Heart right ventricle (tissue), 16 donors: ENCODE results near the gene DNER. TPM values are rescaled to one million over a fixed set of nuclear protein-coding genes. Genes with fewer than 3 reads are reported as not detected.
"Not testable (repeated sequence)": the region's sequence is repeated elsewhere in the genome, so short reads cannot be mapped to it uniquely, and the experiment has no call there.

ENCODE experiments used
- ATAC-seq, 8 donors: fragments of 200-7000 bp; cut with Tn5 transposase; one replicate each; pipeline ENCODE4 v1.9.1; 2020; ENCODE audit warnings: mild to moderate bottlenecking in 8 of 8, moderate library complexity in 8 of 8, moderate number of reproducible peaks in 1 of 8
- DNase-seq, 2 donors: peaks; one replicate each; pipeline ENCODE4 v3.0.0-alpha.2; 2020
- H3K27ac ChIP-seq, 10 donors: fragments of 200-600 bp; sonication (generic) in 2 of 10; one replicate each; pipeline versions ENCODE4 v1.5.0 to v1.8.0; 2020 to 2022; ENCODE audit warnings: mild to moderate bottlenecking in 3 of 10
- H3K27me3 ChIP-seq, 7 donors: fragments of 200-600 bp; one replicate each; pipeline ENCODE4 v1.8.0; 2021 to 2022; ENCODE audit warnings: mild to moderate bottlenecking in 2 of 7
- H3K36me3 ChIP-seq, 9 donors: fragments of 200-600 bp; sonication (generic) in 1 of 9; one replicate each; pipeline versions ENCODE4 v1.5.0 to v1.8.0; 2020 to 2022; ENCODE audit warnings: mild to moderate bottlenecking in 2 of 9
- H3K4me1 ChIP-seq, 9 donors: fragments of 200-600 bp; sonication (generic) in 1 of 9; one replicate each; pipeline versions ENCODE4 v1.5.0 to v1.8.0; 2020 to 2022; ENCODE audit warnings: mild to moderate bottlenecking in 4 of 9
- H3K4me3 ChIP-seq, 10 donors: fragments of 200-600 bp; sonication (generic) in 2 of 10; one replicate each; pipeline versions ENCODE4 v1.5.0 to v1.8.0; 2020 to 2022; ENCODE audit warnings: mild to moderate bottlenecking in 7 of 10, moderate library complexity in 2 of 10
- H3K9me3 ChIP-seq, 11 donors: fragments of 200-600 bp in 10 of 11; sonication (generic) in 2 of 11; one replicate each; pipeline versions ENCODE4 v1.5.0 to v1.8.0; 2013 to 2022; ENCODE audit warnings: mild to moderate bottlenecking in 2 of 11, control low read depth in 1 of 11, moderate library complexity in 1 of 11
- CTCF ChIP-seq, 9 donors: fragments of 200-600 bp; sonication (generic) in 2 of 9; IDR thresholded peaks; one replicate each; pipeline versions ENCODE4 v1.5.0 to v1.8.0; 2021 to 2022; ENCODE audit warnings: antibody characterized with exemption in 9 of 9, mild to moderate bottlenecking in 5 of 9, moderate library complexity in 1 of 9
- WGBS, 2 donors: extraction: QIAGEN DNeasy Blood & Tissue Kit; methylation state at CpG; one replicate each; pipeline ENCODE4 v1.1.7; 2013; ENCODE audit warnings: inconsistent platforms in 1 of 2; 5-methylcytosine and 5-hydroxymethylcytosine counted together
- intact Hi-C, 10 donors: fragments of 100-400 bp; cut with DNase I; formaldehyde crosslinking; loops; one replicate each; pipeline versions ENCODE4 v1.11.1 to v1.14.2; 2022
- polyA plus RNA-seq, 2 donors: library from polyadenylated mRNA; stranded (reverse); fragments of 200-250 nt; gene quantifications; one replicate each; pipeline ENCODE4 v1.2.3, GENCODE V29; 2013
- total RNA-seq, 10 donors: library from RNA; stranded (reverse); fragmentation: NEBNext Ultra II Directional in 3 of 10; extraction: Animal tissue kit (Norgen Biotek cat#: 25700) in 3 of 10; gene quantifications; one replicate each; pipeline versions ENCODE4 v1.2.1 to v1.2.4, GENCODE V29; 2021 to 2023
- donor health status: Arrhythmogenic right ventricular cardiomyopathy.
- donor health status: ischemic (EF 13 %, LVEDD 7.1; RV severe dilation, severe dysfunction).
- donor health status: healthy with polysubstance abuse.
- donor health status: DM: no; HTN: yes; CAD: no.
- donor health status: DM: no; HTN: no; CAD: no.
- donor health status: ischemic (EF 25% LVEDD 6.9; RV normal size, moderate dysfunction).
- donor health status: ischemic (EF 25% LVEDD 5.7; RV mildly dilated, moderate dysfunction).
- donor health status: healthy.
- donor health status: DM: yes; HTN: yes; CAD: no.
- donor health status: Ischemic cardiomyopathy.
- donor health status: ischemic (EF 35%, LVEDD 5.7; RV mildly dilated, moderate dysfunction).
- donor health status: nonischemic (EF 11% LVEDD 7.7; RV severe dilation, severe dysfunction).
- donor health status: DM: yes; HTN: yes; CAD: no.
- donor health status: PGD.
- donor health status: ischemic (EF 29% LVEDD 5.4; RV normal size, mild dysfunction).
- donor health status: nonischemic (EF 23%, LVEDD 6.1; RV moderate dilation, normal function).

DNER gene
- total and polyA plus RNA-seq, 12 donors = 0.13 to 1.8 (median 0.69) TPM; not detected in 2

DNA sequence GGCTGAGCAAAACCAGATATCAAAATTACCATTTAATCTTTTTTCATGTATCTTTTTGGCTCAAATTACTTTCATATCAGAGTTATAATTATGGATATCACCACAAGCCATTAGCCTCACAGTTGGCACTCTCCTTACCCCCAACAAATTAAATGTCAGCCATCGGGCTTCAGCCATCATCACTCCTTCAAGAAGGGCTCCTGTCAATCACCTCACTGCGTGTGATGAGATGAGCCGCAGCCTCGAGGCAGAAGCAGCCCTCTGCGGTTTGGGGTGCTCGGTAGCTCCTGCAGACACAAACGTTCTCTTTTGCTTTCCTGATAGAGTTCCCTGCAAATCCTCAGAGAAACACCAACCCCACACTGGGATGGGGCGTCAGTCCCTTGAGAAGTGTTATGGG lies 94.1 kb downstream of the DNER start:
- no peak overlapping the region for H3K4me3 ChIP-seq
- DNase-seq (no peak), ATAC-seq (no peak)
- H3K27ac ChIP-seq = no peak overlapping the region
- no peaks in the 10 kb centered on the region for H3K9me3 ChIP-seq
- no peaks in the 10 kb centered on the region for H3K36me3 ChIP-seq
- H3K4me1 ChIP-seq = no peaks in the 10 kb centered on the region
- no peak for TF ChIP-seq CTCF (IDR thresholded peaks at IDR 0.05)
- intact Hi-C loops = no loop called here
- H3K27me3 ChIP-seq = peaks cover 0 to 6% (median 0%) of the 10 kb centered on the region in 7 donors
- WGBS, 2 donors = 64 to 73% methylated on average over 8 of the region's 8 CpGs

GRCh38 chr2:229616433-229616832 lies 97.9 kb downstream of the DNER start:
- no peak for TF ChIP-seq CTCF (IDR thresholded peaks at IDR 0.05)
- DNase-seq = no peak
- Histone ChIP-seq H3K4me3 (no peak overlapping the region), H3K4me1 (no peaks in the 10 kb centered on the region), H3K27me3 (peaks cover 0 to 4% (median 0%) of the 10 kb centered on the region in 7 donors), H3K27ac (no peak overlapping the region), H3K36me3 (no peaks in the 10 kb centered on the region), H3K9me3 (no peaks in the 10 kb centered on the region)
- 80 to 88% methylated on average over 3 of the region's 3 CpGs for WGBS, 2 donors
- intact Hi-C loops = no loop called here
- ATAC-seq = no peak

DNA sequence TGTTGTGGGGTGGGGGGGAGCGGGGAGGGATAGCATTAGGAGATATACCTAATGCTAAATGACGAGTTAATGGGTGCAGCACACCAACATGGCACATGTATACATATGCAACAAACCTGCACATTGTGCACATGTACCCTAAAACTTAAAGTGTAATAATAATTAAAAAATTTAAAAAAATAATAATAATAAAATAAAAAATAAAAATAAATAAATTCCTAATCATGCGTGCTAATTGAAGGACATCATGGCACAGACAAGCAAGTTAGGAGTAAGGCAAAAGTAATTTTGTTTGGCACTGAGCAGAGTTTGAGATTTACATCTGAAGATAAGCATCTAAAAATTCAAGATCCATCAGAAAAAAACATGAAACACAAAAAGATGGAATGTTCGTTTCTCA lies 100.3 kb downstream of the DNER start:
- H3K27ac ChIP-seq, H3K27me3 ChIP-seq, DNase-seq, H3K9me3 ChIP-seq, H3K4me1 ChIP-seq, ATAC-seq, intact Hi-C loops, H3K36me3 ChIP-seq, H3K4me3 ChIP-seq: not testable (repeated sequence)
- 73 to 81% methylated on average over 4 of the region's 4 CpGs for WGBS, 2 donors

DNA sequence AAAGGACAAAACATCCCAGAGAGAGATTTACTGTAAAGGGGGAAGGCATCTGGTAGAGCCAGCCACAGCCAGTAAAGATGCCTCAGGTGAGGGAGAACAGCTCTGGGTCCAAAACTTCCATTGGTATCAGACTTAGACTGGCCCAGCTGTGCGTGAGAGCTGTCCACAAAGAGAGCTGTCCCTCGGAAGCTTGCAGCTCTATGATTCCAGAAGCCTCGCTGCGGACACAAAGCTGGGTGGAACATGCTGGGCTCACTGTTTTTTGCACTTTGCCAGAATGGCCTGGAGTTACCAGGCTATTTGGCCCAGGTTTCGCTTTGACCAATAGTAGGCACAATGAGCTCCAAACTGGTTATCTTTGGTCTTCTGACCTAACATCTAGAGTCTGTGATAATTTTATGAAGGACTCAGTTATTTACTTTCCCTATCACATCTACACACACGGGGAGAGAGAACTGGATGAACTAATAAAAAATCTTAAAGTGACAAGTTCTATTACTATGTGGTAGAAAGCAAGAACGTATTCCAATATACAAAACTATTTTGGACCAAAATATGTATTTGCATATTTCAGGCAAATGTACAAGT lies 101.9 kb downstream of the DNER start:
- H3K36me3 ChIP-seq = no peaks in the 10 kb centered on the region
- ATAC-seq = no peak
- H3K4me1 ChIP-seq = no peaks in the 10 kb centered on the region
- intact Hi-C loops = no loop called here
- H3K9me3 ChIP-seq = no peaks in the 10 kb centered on the region
- 72 to 75% methylated on average over 7 of the region's 7 CpGs for WGBS, 2 donors
- peaks cover 0 to 4% (median 0%) of the 10 kb centered on the region in 7 donors for H3K27me3 ChIP-seq
- no peak for TF ChIP-seq CTCF (IDR thresholded peaks at IDR 0.05)
- no peak for DNase-seq
- H3K27ac ChIP-seq = no peak overlapping the region
- no peak overlapping the region for H3K4me3 ChIP-seq

DNA sequence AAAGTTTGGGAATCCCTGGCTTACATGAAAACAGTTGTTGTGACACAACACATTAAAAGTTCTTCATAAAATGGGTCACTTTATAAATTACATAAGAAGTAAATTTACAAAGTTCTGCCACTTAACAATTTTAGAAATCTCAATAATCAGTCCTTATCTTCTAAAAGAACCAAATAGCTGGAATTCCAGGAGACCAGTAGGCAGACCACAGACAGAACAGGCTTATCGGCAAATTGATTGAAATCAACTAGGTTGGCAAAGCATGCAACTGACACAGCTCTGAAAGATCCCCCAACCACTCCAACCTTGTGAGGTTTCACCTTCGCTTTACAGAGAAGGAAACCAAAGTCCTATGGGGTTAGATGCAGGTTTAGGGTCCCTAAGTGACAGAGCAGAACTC lies 103.0 kb downstream of the DNER start:
- H3K4me1 ChIP-seq = no peaks in the 10 kb centered on the region
- ATAC-seq (no peak), DNase-seq (no peak)
- H3K9me3 ChIP-seq = no peaks in the 10 kb centered on the region
- H3K27me3 ChIP-seq = peaks cover 0 to 4% (median 0%) of the 10 kb centered on the region in 7 donors
- intact Hi-C loops = no loop called here
- H3K4me3 ChIP-seq = no peak overlapping the region
- H3K27ac ChIP-seq = no peak overlapping the region
- H3K36me3 ChIP-seq = no peaks in the 10 kb centered on the region
- WGBS, 2 donors = 74 to 86% methylated on average over 2 of the region's 2 CpGs
- TF ChIP-seq CTCF (IDR thresholded peaks at IDR 0.05) = no peak
